SK-N-SH treated with all-trans-retinoic acid at 6 μM for 48 hours (cell line): ENCODE data around the gene C17orf113.

Experiments used
- ARNTL ChIP-seq: fragments of 450-650 bp; formaldehyde crosslinking; IDR thresholded peaks from 2 replicates; pipeline ENCODE4 v1.5.0; 2020; ENCODE audit warnings: low read depth, mild to moderate bottlenecking, moderate library complexity, borderline replicate concordance
- CREB5 ChIP-seq: fragments of 250-450 bp; sonication (Bioruptor Pico); IDR thresholded peaks from 2 replicates; pipeline ENCODE4 v1.5.1; 2020; ENCODE audit warnings: low read depth, mild to moderate bottlenecking, moderate library complexity
- ESRRG ChIP-seq: fragments of 250-450 bp; sonication (Bioruptor Pico); IDR thresholded peaks from 2 replicates; pipeline ENCODE4 v1.6.1; 2021; ENCODE audit warnings: mild to moderate bottlenecking
- OSR1 ChIP-seq: fragments of 250-450 bp; sonication (Bioruptor Pico); IDR thresholded peaks from 2 replicates; pipeline ENCODE4 v1.8.0; 2022; ENCODE audit warnings: moderate library complexity, mild to moderate bottlenecking, inconsistent platforms
- SNAI2 ChIP-seq: fragments of 250-450 bp; sonication (Bioruptor Pico); IDR thresholded peaks from 2 replicates; pipeline ENCODE4 v1.5.0; 2020; ENCODE audit warnings: mild to moderate bottlenecking, moderate library complexity
- TOX ChIP-seq: fragments of 250-450 bp; sonication (Bioruptor Pico); IDR thresholded peaks from 2 replicates; pipeline ENCODE4 v1.8.0; 2021; ENCODE audit warnings: mild to moderate bottlenecking, moderate library complexity, borderline replicate concordance
- ZC3H10 ChIP-seq: fragments of 250-450 bp; sonication (Bioruptor Pico); IDR thresholded peaks from 2 replicates; pipeline ENCODE4 v1.5.1; 2021; ENCODE audit warnings: mild to moderate bottlenecking, moderate library complexity
- ZFP30 ChIP-seq: fragments of 450-650 bp; formaldehyde crosslinking; IDR thresholded peaks from 2 replicates; pipeline ENCODE4 v1.5.0; 2022; ENCODE audit warnings: mild to moderate bottlenecking, moderate library complexity

DNA sequence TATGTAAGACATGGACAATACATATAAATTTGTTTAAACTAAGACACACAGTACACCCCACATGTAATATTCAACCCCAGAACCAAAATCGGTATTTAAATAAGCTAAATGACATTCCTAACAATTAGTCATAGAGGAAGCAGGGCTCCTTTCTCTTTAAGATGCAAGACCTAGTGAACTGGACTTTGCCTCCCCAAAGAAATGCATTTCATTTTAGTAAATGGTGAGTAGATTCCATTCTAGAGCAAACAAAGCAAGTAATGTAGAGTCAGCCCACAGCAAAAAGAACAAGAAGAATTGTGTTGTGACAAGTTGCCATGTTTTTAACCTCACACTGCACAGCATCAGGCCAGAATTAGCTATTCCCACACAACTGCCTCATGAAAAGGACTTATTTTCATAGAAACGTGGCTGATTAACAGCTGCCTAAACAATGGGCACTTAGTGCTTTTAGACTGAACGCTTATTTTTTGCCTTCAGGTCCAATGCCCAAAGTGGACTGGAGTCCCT, 47.6 kb downstream of the C17orf113 start:
- TF ChIP-seq CREB5 (CRISPR knock-in tag) (no peak), ZFP30 (CRISPR knock-in tag) (no peak), TOX (no peak), ZC3H10 (CRISPR knock-in tag) (no peak), ESRRG (CRISPR knock-in tag) (no peak), OSR1 (CRISPR knock-in tag) (no peak), SNAI2 (CRISPR knock-in tag) (no peak), ARNTL (CRISPR knock-in tag) (no peak)
